Upper lobe of left lung (tissue), 6 donors: Measurements from ENCODE around the gene ARHGAP10. TPM values are rescaled to one million over a fixed set of nuclear protein-coding genes. Genes with fewer than 3 reads are reported as not detected.

Source experiments
- ATAC-seq, 2 donors: fragments of 200-7000 bp; cut with Tn5 transposase; one replicate each; pipeline ENCODE4 v1.9.1; 2022; ENCODE audit warnings: mild to moderate bottlenecking in 2 of 2, moderate library complexity in 2 of 2; ENCODE audit not compliant: low FRiP score in 2 of 2
- DNase-seq, 2 donors: peaks; one replicate each; pipeline ENCODE4 v3.0.0-alpha.2; 2019 to 2020
- H3K27ac ChIP-seq, 4 donors: fragments of 200-600 bp; sonication (generic); one replicate each; pipeline ENCODE4 v1.5.1; 2016 to 2019
- H3K27me3 ChIP-seq, 4 donors: fragments of 200-600 bp; sonication (generic); one replicate each; pipeline ENCODE4 v1.5.1; 2017 to 2019
- H3K36me3 ChIP-seq, 4 donors: fragments of 200-600 bp; sonication (generic); one replicate each; pipeline ENCODE4 v1.5.1; 2016 to 2019
- H3K4me1 ChIP-seq, 4 donors: fragments of 200-600 bp; sonication (generic); one replicate each; pipeline ENCODE4 v1.5.1; 2018 to 2019
- H3K4me3 ChIP-seq, 4 donors: fragments of 200-600 bp; sonication (generic); one replicate each; pipeline ENCODE4 v1.5.1; 2017 to 2019; ENCODE audit warnings: mild to moderate bottlenecking in 2 of 4, moderate library complexity in 1 of 4
- H3K9me3 ChIP-seq, 4 donors: fragments of 200-600 bp; sonication (generic); one replicate each; pipeline ENCODE4 v1.5.1; 2018 to 2019
- CTCF ChIP-seq, 6 experiments: fragments of 450-650 bp in 4 of 6; fragments of 200-600 bp in 2 of 6; sonication (generic) in 2 of 6; IDR thresholded peaks; one replicate each; pipeline ENCODE4 v1.5.1; 2016 to 2019; ENCODE audit warnings: antibody characterized with exemption in 6 of 6
- EP300 ChIP-seq, 4 donors: sonication (generic); formaldehyde crosslinking; IDR thresholded peaks; one replicate each; pipeline ENCODE4 v1.5.1; 2017; ENCODE audit warnings: antibody characterized with exemption in 4 of 4, control low read depth in 2 of 4
- POLR2A ChIP-seq, 4 donors: fragments of 450-650 bp; IDR thresholded peaks; one replicate each; pipeline ENCODE4 v1.5.1; 2016 to 2017; ENCODE audit warnings: antibody characterized with exemption in 4 of 4, mild to moderate bottlenecking in 2 of 4
- POLR2AphosphoS5 ChIP-seq, 2 donors: sonication (generic); formaldehyde crosslinking; IDR thresholded peaks; one replicate each; pipeline ENCODE4 v1.5.1; 2017; ENCODE audit warnings: antibody characterized with exemption in 2 of 2
- WGBS, 2 donors: methylation state at CpG; one replicate each; pipeline ENCODE4 v1.1.5; 2017 to 2018; 5-methylcytosine and 5-hydroxymethylcytosine counted together
- total RNA-seq, 6 donors: library from RNA; depleted of rRNA in 4 of 6; stranded (reverse); fragments of >200 nt in 4 of 6; gene quantifications; one replicate each; pipeline versions ENCODE4 v1.1.0 to v1.2.1, GENCODE V29; 2016 to 2021
- donor health status: DM: no; HTN: no; CAD: no; lungs with moderate emphysema.
- donor health status: DM: no; HTN: yes; CAD: no; lungs with severe emphysema.

Gene ARHGAP10
- total RNA-seq, 6 donors from 2014 or later, result 25.9 to 47.1 (median 29.5) TPM

DNA sequence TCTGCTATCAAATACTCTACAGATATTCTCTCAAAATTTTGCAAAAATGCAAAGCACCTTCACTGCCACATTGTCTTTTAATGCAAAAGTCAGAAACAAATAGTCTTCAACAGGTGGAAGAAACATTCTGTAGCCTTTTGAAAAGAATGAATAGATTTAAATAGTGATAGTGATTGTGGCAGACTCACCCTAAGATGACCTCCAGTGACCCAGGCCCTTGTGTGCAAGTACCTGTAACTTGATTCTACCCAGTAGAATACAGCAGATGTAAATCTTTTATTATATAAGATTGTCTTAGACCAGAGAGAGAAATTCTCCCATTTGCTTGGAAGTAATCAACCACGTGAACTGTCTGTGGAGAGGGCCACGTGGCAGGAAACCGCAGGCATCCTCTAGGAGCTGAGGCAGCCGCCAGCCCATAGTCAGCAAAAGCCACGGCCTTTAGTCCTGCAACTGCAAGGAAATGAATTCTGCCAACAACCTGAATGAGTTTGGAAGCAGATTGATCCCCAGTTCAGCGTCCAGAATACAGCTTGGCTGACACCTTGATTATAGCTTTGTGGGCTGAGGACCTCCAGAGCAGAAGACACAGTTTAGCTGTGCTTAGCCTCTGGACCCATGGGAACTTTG lies 272.5 kb downstream of the ARHGAP10 start:
- DNase-seq (peak in 1 of 2 donors; percentile 35), ATAC-seq (peak in 1 of 2 donors; percentile 65)
- no peak overlapping the region for H3K27ac ChIP-seq
- H3K4me1 ChIP-seq, result peaks cover 0 to 17% (median 3%) of the 10 kb centered on the region in 4 donors
- no peaks in the 10 kb centered on the region for H3K36me3 ChIP-seq
- TF ChIP-seq POLR2AphosphoS5 (IDR thresholded peaks at IDR 0.05) (no peak), EP300 (IDR thresholded peaks at IDR 0.05) (no peak), POLR2A (IDR thresholded peaks at IDR 0.05) (no peak), CTCF (IDR thresholded peaks at IDR 0.05) (no peak)
- 62 to 69% methylated on average over 6 of the region's 6 CpGs for WGBS, 2 donors
- H3K4me3 ChIP-seq, result no peak overlapping the region
- peaks cover 0 to 8% (median 0%) of the 10 kb centered on the region in 4 donors for H3K9me3 ChIP-seq
- no peaks in the 10 kb centered on the region for H3K27me3 ChIP-seq

DNA sequence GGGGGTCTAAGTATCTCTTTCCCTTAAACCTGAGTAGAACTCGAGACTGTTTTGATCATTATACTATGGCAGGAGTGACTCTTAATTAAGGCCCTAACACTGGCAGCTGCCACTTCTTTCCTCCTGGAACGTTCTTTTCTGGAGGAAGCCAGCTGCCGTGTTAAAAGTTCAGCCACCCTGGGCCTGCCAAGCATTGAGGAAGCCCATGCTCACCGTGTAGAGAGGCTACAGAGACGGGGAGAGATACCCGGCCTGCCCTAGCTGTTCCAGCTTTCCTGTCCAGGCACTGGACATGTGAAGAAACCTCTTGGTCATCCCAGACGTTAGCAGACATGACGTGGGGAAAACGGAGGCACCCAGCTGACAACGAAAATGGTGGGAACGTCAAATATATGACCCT lies 274.1 kb downstream of the ARHGAP10 start:
- no peaks in the 10 kb centered on the region for H3K9me3 ChIP-seq
- 84 to 93% methylated on average over 10 to 11 of the region's 11 CpGs for WGBS, 2 donors
- H3K27ac ChIP-seq, result no peak overlapping the region
- H3K4me1 ChIP-seq, result peaks cover 0 to 17% (median 3%) of the 10 kb centered on the region in 4 donors
- DNase-seq (no peak), ATAC-seq (no peak)
- no peaks in the 10 kb centered on the region for H3K27me3 ChIP-seq
- H3K4me3 ChIP-seq, result no peak overlapping the region
- TF ChIP-seq CTCF (IDR thresholded peaks at IDR 0.05) (no peak), EP300 (IDR thresholded peaks at IDR 0.05) (no peak), POLR2A (IDR thresholded peaks at IDR 0.05) (no peak), POLR2AphosphoS5 (IDR thresholded peaks at IDR 0.05) (no peak)
- no peaks in the 10 kb centered on the region for H3K36me3 ChIP-seq

GRCh38 chr4:148007314-148007760 lies 275.4 kb downstream of the ARHGAP10 start:
- H3K27ac ChIP-seq, result peak overlapping the region in 1 of 4 donors; percentile 21
- H3K27me3 ChIP-seq, result no peaks in the 10 kb centered on the region
- peak; percentile 63 to 84 for ATAC-seq
- peaks cover 0 to 17% (median 3%) of the 10 kb centered on the region in 4 donors for H3K4me1 ChIP-seq
- TF ChIP-seq EP300 (IDR thresholded peaks at IDR 0.05), result no peak
- TF ChIP-seq POLR2A (IDR thresholded peaks at IDR 0.05), result no peak
- TF ChIP-seq CTCF (IDR thresholded peaks at IDR 0.05), result no peak
- TF ChIP-seq POLR2AphosphoS5 (IDR thresholded peaks at IDR 0.05), result no peak
- H3K9me3 ChIP-seq, result no peaks in the 10 kb centered on the region
- H3K36me3 ChIP-seq, result no peaks in the 10 kb centered on the region
- 71 to 84% methylated on average over 7 of the region's 7 CpGs for WGBS, 2 donors
- no peak for DNase-seq
- H3K4me3 ChIP-seq, result no peak overlapping the region

DNA sequence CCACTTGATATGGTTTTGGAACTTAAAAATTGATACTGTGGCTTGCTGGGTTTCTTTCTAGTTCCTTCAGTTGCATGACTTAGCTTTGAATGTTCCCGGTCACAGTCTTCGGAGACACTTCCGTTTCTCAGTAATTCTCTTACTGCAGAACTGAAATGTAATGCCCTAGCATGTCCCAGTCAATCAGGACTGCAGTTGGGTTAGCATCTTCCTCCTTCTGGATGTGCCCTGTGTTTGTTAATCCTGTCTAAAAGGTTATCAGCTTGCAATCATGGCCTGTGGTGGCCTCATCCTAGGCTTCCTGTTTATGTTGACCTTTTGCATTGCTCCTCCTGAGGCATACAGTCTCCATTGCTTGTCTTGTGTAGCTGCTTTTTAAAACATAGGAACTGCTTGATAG lies 275.9 kb downstream of the ARHGAP10 start:
- TF ChIP-seq POLR2AphosphoS5 (IDR thresholded peaks at IDR 0.05) (no peak), EP300 (IDR thresholded peaks at IDR 0.05) (no peak), CTCF (IDR thresholded peaks at IDR 0.05) (no peak), POLR2A (IDR thresholded peaks at IDR 0.05) (no peak)
- no peaks in the 10 kb centered on the region for H3K36me3 ChIP-seq
- H3K27ac ChIP-seq, result peak overlapping the region in 1 of 4 donors; percentile 21
- H3K9me3 ChIP-seq, result no peaks in the 10 kb centered on the region
- H3K27me3 ChIP-seq, result no peaks in the 10 kb centered on the region
- WGBS, 2 donors, result 52 to 61% methylated on average over 3 of the region's 3 CpGs
- no peak for DNase-seq
- peak; percentile 61 to 68 for ATAC-seq
- H3K4me1 ChIP-seq, result peaks cover 0 to 17% (median 3%) of the 10 kb centered on the region in 4 donors
- no peak overlapping the region for H3K4me3 ChIP-seq

GRCh38 chr4:148015058-148015457 lies 283.2 kb downstream of the ARHGAP10 start:
- Histone ChIP-seq H3K4me3 (no peak overlapping the region), H3K27ac (no peak overlapping the region), H3K36me3 (no peaks in the 10 kb centered on the region), H3K9me3 (no peaks in the 10 kb centered on the region), H3K4me1 (peaks cover 0 to 24% (median 10%) of the 10 kb centered on the region in 4 donors), H3K27me3 (no peaks in the 10 kb centered on the region)
- 60% methylated on average over 2 of the region's 2 CpGs for WGBS, 2 donors
- ATAC-seq (peak in 1 of 2 donors; percentile 45), DNase-seq (no peak)
- TF ChIP-seq POLR2AphosphoS5 (IDR thresholded peaks at IDR 0.05), result no peak
- TF ChIP-seq EP300 (IDR thresholded peaks at IDR 0.05), result no peak
- no peak for TF ChIP-seq CTCF (IDR thresholded peaks at IDR 0.05)
